ENCODE measurements around the gene CTBP1.

DNA sequence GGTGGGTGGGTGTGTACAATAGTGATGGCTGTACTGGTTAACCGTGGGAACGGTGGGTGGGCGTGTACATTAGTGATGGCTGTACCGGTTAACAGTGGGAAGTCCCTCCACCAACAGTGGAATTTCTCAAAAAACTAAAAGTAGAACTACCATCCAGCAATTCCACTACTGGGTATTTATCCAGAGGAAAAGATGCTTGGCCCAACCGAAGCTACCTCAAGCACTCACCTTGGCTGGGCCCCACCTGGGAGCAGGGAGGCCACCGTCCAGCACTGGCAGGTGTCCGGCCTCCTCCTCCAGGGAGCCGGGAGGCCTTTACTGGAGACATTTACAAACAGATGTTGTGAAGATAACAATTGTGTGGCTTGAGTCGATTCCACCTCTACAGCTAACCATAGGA, 34.8 kb upstream of the CTBP1 start:
- TF ChIP-seq POLR2A (IDR thresholded peaks at IDR 0.05; ENCODE audit: low read depth, low read length) = no peak
- no peak for TF ChIP-seq POLR2AphosphoS5 (IDR thresholded peaks at IDR 0.05; ENCODE audit: low read depth, low read length)
- TF ChIP-seq TAF1 (IDR thresholded peaks at IDR 0.05; ENCODE audit: low read depth, low read length) = no peak
- no peak for TF ChIP-seq SPI1 (IDR thresholded peaks at IDR 0.05; ENCODE audit: low read depth, low read length)

Measured in GM12891 (cell line).